ENCODE results near the gene UBR1.

GRCh38 chr15:43095708-43096347 lies 10.0 kb downstream of the UBR1 start:
- TF ChIP-seq CTCF (IDR thresholded peaks at IDR 0.05) (no peak), POLR2AphosphoS5 (IDR thresholded peaks at IDR 0.05; ENCODE audit: insufficient read depth in 1 of 2, low read depth in 1 of 2) (no peak)
